ENCODE results near the gene KCTD8.

KCTD8 gene

GRCh38 chr4:44165938-44166337 lies 282.7 kb downstream of the KCTD8 start:
- no peak for TF ChIP-seq CTCF (conservative IDR thresholded peaks at IDR 0.05; ENCODE audit: low read depth, low read length)
- no peak overlapping the region for H3K4me3 ChIP-seq (ENCODE audit: low read length)
- DNase-seq (ENCODE audit: low read depth) = no peak

GRCh38 chr4:44162538-44163270 lies 285.9 kb downstream of the KCTD8 start:
- TF ChIP-seq CTCF (conservative IDR thresholded peaks at IDR 0.05; ENCODE audit: low read depth, low read length) = no peak
- DNase-seq (ENCODE audit: low read depth) = no peak
- no peak overlapping the region for H3K4me3 ChIP-seq (ENCODE audit: low read length)

GRCh38 chr4:44161756-44162155 lies 286.9 kb downstream of the KCTD8 start:
- no peak for TF ChIP-seq CTCF (conservative IDR thresholded peaks at IDR 0.05; ENCODE audit: low read depth, low read length)
- no peak overlapping the region for H3K4me3 ChIP-seq (ENCODE audit: low read length)
- DNase-seq (ENCODE audit: low read depth) = no peak

GRCh38 chr4:44160776-44161367 lies 287.7 kb downstream of the KCTD8 start:
- TF ChIP-seq CTCF (conservative IDR thresholded peaks at IDR 0.05; ENCODE audit: low read depth, low read length) = no peak
- DNase-seq (ENCODE audit: low read depth) = no peak
- H3K4me3 ChIP-seq (ENCODE audit: low read length) = no peak overlapping the region

- TF ChIP-seq CTCF (conservative IDR thresholded peaks at IDR 0.05; ENCODE audit: low read depth, low read length) = no peak
- no peak for DNase-seq (ENCODE audit: low read depth)
- H3K4me3 ChIP-seq (ENCODE audit: low read length) = no peak overlapping the region
These were observed 288.6 kb downstream of the KCTD8 start for GRCh38 chr4:44159991-44160390.

GRCh38 chr4:44157611-44158277 lies 290.9 kb downstream of the KCTD8 start:
- no peak overlapping the region for H3K4me3 ChIP-seq (ENCODE audit: low read length)
- peak; percentile 59 for DNase-seq (ENCODE audit: low read depth)
- no peak for TF ChIP-seq CTCF (conservative IDR thresholded peaks at IDR 0.05; ENCODE audit: low read depth, low read length)
